Measurements from ENCODE around the gene FOCAD. TPM values are rescaled to one million over a fixed set of nuclear protein-coding genes. Genes with fewer than 3 reads are reported as not detected.

The FOCAD gene, protein sequence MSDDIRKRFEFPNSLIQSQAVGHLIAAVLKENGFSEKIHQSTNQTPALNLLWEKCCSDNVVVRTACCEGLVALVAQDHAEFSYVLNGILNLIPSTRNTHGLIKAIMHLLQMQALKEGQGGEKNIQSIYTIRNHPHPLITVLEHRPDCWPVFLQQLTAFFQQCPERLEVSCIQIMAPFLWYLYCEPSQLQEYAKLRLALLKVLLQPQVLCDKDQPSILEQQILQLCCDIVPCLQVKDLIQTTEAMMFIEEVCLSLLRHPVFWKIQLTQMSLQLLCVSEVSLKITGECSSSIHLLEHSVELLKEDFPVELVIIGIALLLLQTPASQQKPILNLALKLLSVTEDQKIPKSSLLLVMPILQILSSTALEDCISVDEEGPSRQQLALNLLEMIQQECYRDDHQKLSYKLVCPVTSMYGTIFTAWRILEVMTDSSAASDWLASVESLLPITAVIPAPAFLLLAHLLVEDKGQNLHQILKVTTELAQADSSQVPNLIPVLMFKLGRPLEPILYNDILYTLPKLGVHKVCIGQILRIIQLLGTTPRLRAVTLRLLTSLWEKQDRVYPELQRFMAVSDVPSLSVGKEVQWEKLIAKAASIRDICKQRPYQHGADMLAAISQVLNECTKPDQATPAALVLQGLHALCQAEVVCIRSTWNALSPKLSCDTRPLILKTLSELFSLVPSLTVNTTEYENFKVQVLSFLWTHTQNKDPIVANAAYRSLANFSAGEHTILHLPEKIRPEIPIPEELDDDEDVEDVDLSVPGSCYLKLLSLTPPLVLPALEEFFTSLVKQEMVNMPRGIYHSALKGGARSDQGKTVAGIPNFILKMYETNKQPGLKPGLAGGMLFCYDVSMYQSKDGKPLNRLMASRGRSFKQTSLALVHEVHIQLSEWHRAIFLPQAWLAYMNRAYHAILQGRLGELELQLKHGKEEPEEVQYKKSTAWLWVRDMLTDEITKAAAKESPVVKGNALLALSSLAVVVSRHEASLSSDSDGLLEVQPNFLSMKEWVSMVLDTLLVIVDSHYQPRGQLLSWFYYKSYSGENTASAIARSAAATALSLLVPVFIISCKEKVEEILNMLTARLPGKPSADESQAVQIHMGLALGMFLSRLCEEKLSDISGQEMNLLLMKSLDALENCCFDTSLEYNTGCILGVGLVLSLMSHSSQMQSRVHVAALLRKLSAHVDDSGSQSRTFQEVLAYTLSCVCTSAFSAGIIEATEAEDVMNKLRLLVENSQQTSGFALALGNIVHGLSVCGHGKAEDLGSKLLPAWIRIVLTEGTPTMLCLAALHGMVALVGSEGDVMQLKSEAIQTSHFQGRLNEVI (N-terminal part only)
- total RNA-seq: 10.1 and 13.8 TPM in 2 replicates
- 10.6 TPM for total RNA-seq (2013)
- polyA plus RNA-seq: 3.7 and 4.0 TPM in 2 replicates
- 11.0 and 15.1 TPM in 2 replicates for polyA minus RNA-seq

DNA sequence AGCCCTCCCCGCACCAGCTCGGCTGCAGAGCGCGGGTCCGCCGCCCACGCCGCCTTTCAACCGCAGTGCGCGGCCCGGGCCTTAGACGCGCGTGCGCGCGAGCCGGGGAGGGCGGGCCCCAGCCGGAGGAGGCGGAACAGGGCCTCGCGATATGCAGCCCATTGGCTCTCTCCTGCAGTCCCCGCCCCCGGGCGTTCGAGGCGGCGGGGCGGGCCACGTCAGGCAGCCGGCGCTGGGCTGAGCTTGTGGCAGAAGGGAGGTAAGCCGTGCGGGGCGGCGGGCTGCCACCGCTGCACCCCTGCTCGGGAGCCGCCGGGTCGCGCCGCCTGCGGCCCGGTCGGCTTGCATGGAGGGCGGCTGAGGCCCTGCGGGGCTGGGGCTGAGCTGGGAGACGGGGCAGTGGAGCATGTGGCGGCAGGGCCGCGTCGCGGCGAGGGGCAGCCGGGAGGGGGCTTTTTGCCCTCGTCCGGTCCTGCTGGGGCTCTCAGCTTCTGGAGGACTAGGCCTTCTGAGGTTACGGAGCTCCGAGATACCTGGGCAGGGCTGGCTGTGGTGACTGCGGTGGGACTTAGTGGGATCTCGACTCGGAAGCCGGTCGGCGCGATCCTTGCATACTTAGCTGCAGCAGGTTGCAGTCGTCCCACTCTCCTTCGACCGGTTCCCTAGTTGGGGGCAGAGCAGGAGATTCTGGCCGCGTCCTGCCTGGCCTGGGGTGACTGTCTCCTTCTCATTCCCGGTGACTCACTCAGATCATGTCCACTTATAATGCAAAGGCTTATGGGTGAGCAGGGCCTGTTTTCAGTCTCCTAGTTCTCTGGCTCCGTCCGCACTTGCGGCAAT lies at the start of gene FOCAD:
Gene FOCAD, plus strand, starts transcription at position 225 of the 840 bp plus-strand sequence. CDS start 31,095 bp downstream, outside the sequence.
- peaks cover 15 to 17% of the 10 kb centered on the region in 2 donors for H3K4me1 ChIP-seq (ENCODE audit: control insufficient read depth in 2 of 2, insufficient read depth in 2 of 2, low read length in 2 of 2)
- peaks cover 17% of the 10 kb centered on the region for H3K4me1 Mint-ChIP-seq
- no peaks in the 10 kb centered on the region for H3K27me3 Mint-ChIP-seq
- no peaks in the 10 kb centered on the region for H3K9me3 ChIP-seq (ENCODE audit: control extremely low read depth in 1 of 3, control insufficient read depth in 2 of 3, insufficient read depth in 1 of 3, low read length in 2 of 3)
- CTCF ChIA-PET: interaction anchor here (0.6 to 2.3 kb wide), 8 partner anchors 11 to 256 kb away, joined by 3 to 8 read pairs (median 3); partner anchors contain the start of gene MLLT3
- no peaks in the 10 kb centered on the region for H4K20me1 ChIP-seq (ENCODE audit: control insufficient read depth, insufficient read depth, low read length, poor library complexity, severe bottlenecking)
- no peaks in the 10 kb centered on the region for H3K9me3 Mint-ChIP-seq (ENCODE audit: insufficient read depth)
- H2AFZ ChIP-seq (ENCODE audit: insufficient read depth, low read depth, low read length, poor library complexity, severe bottlenecking): peak within 1 kb of the TSS; percentile 91
- peak within 1 kb of the TSS; percentile 71 to 92 (median 83) for H3K4me3 ChIP-seq (ENCODE audit: control extremely low read depth in 1 of 5, extremely low read depth in 1 of 5, insufficient read depth in 1 of 5, low read depth in 2 of 5, low read length in 4 of 5)
- TF ChIP-seq, protein P1, sequence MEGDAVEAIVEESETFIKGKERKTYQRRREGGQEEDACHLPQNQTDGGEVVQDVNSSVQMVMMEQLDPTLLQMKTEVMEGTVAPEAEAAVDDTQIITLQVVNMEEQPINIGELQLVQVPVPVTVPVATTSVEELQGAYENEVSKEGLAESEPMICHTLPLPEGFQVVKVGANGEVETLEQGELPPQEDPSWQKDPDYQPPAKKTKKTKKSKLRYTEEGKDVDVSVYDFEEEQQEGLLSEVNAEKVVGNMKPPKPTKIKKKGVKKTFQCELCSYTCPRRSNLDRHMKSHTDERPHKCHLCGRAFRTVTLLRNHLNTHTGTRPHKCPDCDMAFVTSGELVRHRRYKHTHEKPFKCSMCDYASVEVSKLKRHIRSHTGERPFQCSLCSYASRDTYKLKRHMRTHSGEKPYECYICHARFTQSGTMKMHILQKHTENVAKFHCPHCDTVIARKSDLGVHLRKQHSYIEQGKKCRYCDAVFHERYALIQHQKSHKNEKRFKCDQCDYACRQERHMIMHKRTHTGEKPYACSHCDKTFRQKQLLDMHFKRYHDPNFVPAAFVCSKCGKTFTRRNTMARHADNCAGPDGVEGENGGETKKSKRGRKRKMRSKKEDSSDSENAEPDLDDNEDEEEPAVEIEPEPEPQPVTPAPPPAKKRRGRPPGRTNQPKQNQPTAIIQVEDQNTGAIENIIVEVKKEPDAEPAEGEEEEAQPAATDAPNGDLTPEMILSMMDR (IDR thresholded peaks at IDR 0.05): no peak
- no peak for TF ChIP-seq EZH2 (IDR thresholded peaks at IDR 0.05; ENCODE audit: borderline replicate concordance, insufficient read depth, low read depth, low read length, poor library complexity, severe bottlenecking)
- peak; percentile 96 for DNase-seq
- peak within 1 kb of the TSS; percentile 20 to 70 for H3K27ac ChIP-seq (ENCODE audit: low read length in 2 of 2)
- peak within 1 kb of the TSS; percentile 89 for H3K9ac ChIP-seq (ENCODE audit: low read length)
- peak; percentile 99 for ATAC-seq (ENCODE audit: low read depth)
- H3K36me3 ChIP-seq (replicated peaks in 1 of 2; ENCODE audit: control extremely low read depth in 1 of 2, control insufficient read depth in 1 of 2, extremely low read depth in 1 of 2, insufficient read depth in 2 of 2, low read length in 1 of 2): no peaks in the 10 kb centered on the region
- H3K27me3 ChIP-seq (replicated peaks in 1 of 4; ENCODE audit: control extremely low read depth in 1 of 4, control insufficient read depth in 3 of 4, insufficient read depth in 4 of 4, low read length in 3 of 4): no peaks in the 10 kb centered on the region
- POLR2A ChIA-PET: interaction anchor here (0.5 to 1.4 kb wide), 3 partner anchors 25 to 62 kb away, joined by 3 to 7 read pairs (median 3); partner anchors contain the start of gene MLLT3
- H3K4me2 ChIP-seq (replicated peaks; ENCODE audit: low read depth, low read length, poor library complexity, severe bottlenecking): peak within 1 kb of the TSS; percentile 94
- H3K27ac Mint-ChIP-seq: peak within 1 kb of the TSS; percentile 48
- H3K79me2 ChIP-seq (ENCODE audit: control insufficient read depth, insufficient read depth, low read length): peaks cover 5% of the 10 kb centered on the region
- under 1% methylated on average over 77 of the region's 78 CpGs for WGBS (ENCODE audit: insufficient coverage)
- intact Hi-C loops (cut with micrococcal nuclease): loop anchor here (1.0 to 10.0 kb wide), 7 partner anchors 42 to 1635 kb away; partner anchors contain the start of genes ACER2, CDKN2A, CDKN2B-AS1 and HACD4
- H3K4me3 Mint-ChIP-seq: peak within 1 kb of the TSS; percentile 95
